ENCODE measurements around the gene NKAIN2.
"Not testable (repeated sequence)": the region's sequence is repeated elsewhere in the genome, so short reads cannot be mapped to it uniquely, and the experiment has no call there.

The NKAIN2 gene

GRCh38 chr6:124123617-124124209 lies 320.0 kb downstream of the NKAIN2 start:
- DNase-seq = no peak

- no peak for DNase-seq
Observed at GRCh38 chr6:124131259-124131658, 327.6 kb downstream of the NKAIN2 start.

GRCh38 chr6:124131779-124132178 lies 328.1 kb downstream of the NKAIN2 start:
- DNase-seq = no peak

- no peak for DNase-seq
Observed at GRCh38 chr6:124132256-124132655, 328.6 kb downstream of the NKAIN2 start.

GRCh38 chr6:124142852-124143251 lies 339.2 kb downstream of the NKAIN2 start:
- DNase-seq = no peak

GRCh38 chr6:124143435-124143834 lies 339.8 kb downstream of the NKAIN2 start:
- DNase-seq = no peak

GRCh38 chr6:124147621-124148020 lies 344.0 kb downstream of the NKAIN2 start:
- no peak for DNase-seq

- no peak for DNase-seq
Observed at GRCh38 chr6:124148236-124148957, 344.7 kb downstream of the NKAIN2 start.

- DNase-seq = no peak
Observed at GRCh38 chr6:124149646-124150045, 346.0 kb downstream of the NKAIN2 start.

- no peak for DNase-seq
Observed at GRCh38 chr6:124158024-124158423, 354.4 kb downstream of the NKAIN2 start.

GRCh38 chr6:124163676-124164075 lies 360.0 kb downstream of the NKAIN2 start:
- no peak for DNase-seq

GRCh38 chr6:124164343-124164742 lies 360.7 kb downstream of the NKAIN2 start:
- no peak for DNase-seq

GRCh38 chr6:124167249-124167648 lies 363.6 kb downstream of the NKAIN2 start:
- not testable (repeated sequence) for DNase-seq

GRCh38 chr6:124190256-124190655 lies 386.6 kb downstream of the NKAIN2 start:
- DNase-seq = no peak

- DNase-seq = no peak
Observed at GRCh38 chr6:124193132-124193531, 389.5 kb downstream of the NKAIN2 start.

GRCh38 chr6:124197148-124197547 lies 393.5 kb downstream of the NKAIN2 start:
- no peak for DNase-seq

GRCh38 chr6:124199286-124199685 lies 395.6 kb downstream of the NKAIN2 start:
- no peak for DNase-seq

- DNase-seq = no peak
Observed at GRCh38 chr6:124200661-124201060, 397.0 kb downstream of the NKAIN2 start.

GRCh38 chr6:124203101-124203811 lies 399.6 kb downstream of the NKAIN2 start:
- DNase-seq = no peak

- DNase-seq = no peak
Observed at GRCh38 chr6:124203812-124204167, 400.1 kb downstream of the NKAIN2 start.

- DNase-seq = no peak
Observed at GRCh38 chr6:124205921-124206320, 402.3 kb downstream of the NKAIN2 start.

GRCh38 chr6:124223611-124224345 lies 420.1 kb downstream of the NKAIN2 start:
- no peak for DNase-seq

- no peak for DNase-seq
Observed at GRCh38 chr6:124226396-124226795, 422.7 kb downstream of the NKAIN2 start.

GRCh38 chr6:124233221-124233620 lies 429.6 kb downstream of the NKAIN2 start:
- no peak for DNase-seq

Measured in stimulated activated CD4-positive, alpha-beta T cell treated with anti-CD3 and anti-CD28 coated beads, Interleukin-12 subunit alpha, Interleukin-12 subunit beta, amount 100 ng/mL, for 4 hours (primary cell).